Caco-2 (cell line): Measurements from ENCODE around the gene PTGES3L. TPM values are rescaled to one million over a fixed set of nuclear protein-coding genes. Genes with fewer than 3 reads are reported as not detected.
A peak's percentile ranks its signal among the peaks of the same experiment; 100 is the strongest.
"Not testable (repeated sequence)": the region's sequence is repeated elsewhere in the genome, so short reads cannot be mapped to it uniquely, and the experiment has no call there.

ENCODE experiments used
- BruUV-seq: library from RNA; stranded (reverse); fragments of 400-500 nt; replicated peaks from 2 replicates; lab custom pipeline; 2021; lab: Mats Ljungman, UMichigan
- CTCF ChIA-PET: fragments of 300-600 bp; sonication (Branson Sonifier 250); formaldehyde crosslinking; loops from one replicate; lab custom pipeline; 2022; ENCODE audit warnings: antibody characterized with exemption; lab: Charles Lee
- POLR2A ChIA-PET: fragments of 300-600 bp; sonication (Branson Sonifier 250); formaldehyde crosslinking; loops from one replicate; lab custom pipeline; 2022; ENCODE audit warnings: antibody characterized with exemption; lab: Charles Lee
- DNase-seq, 2 experiments: peaks; one replicate each; pipeline versions ENCODE4 v3.0.0 to v3.0.0-alpha.2; 2020 to 2022
- H3K27me3 ChIP-seq: replicated peaks from 2 replicates; pipeline ENCODE4 v1.6.0; 2011; ENCODE audit warnings: low read length; ENCODE audit not compliant: control insufficient read depth, insufficient read depth
- H3K36me3 ChIP-seq: 2 replicates; pipeline ENCODE4 v1.5.1; 2011; ENCODE audit warnings: low read length; ENCODE audit not compliant: control insufficient read depth, insufficient read depth
- H3K4me1 ChIP-seq: fragments of 250-450 bp; sonication (Bioruptor Pico); 2 replicates; pipeline ENCODE4 v1.5.1; 2020; ENCODE audit warnings: mild to moderate bottlenecking
- H3K4me3 ChIP-seq: 2 replicates; pipeline ENCODE4 v1.5.1; 2011; ENCODE audit warnings: low read depth, mild to moderate bottlenecking, control low read depth, low read length
- H3K9me3 ChIP-seq: fragments of 250-450 bp; sonication (Bioruptor Pico); 2 replicates; pipeline ENCODE4 v1.5.1; 2020; ENCODE audit warnings: mild to moderate bottlenecking, moderate library complexity
- H3K27ac Mint-ChIP-seq: one replicate; pipeline ENCODE4 v1.8.0; 2022; ENCODE audit warnings: mixed read lengths; ENCODE audit not compliant: unreplicated experiment
- H3K27me3 Mint-ChIP-seq: one replicate; pipeline ENCODE4 v1.8.0; 2022; ENCODE audit warnings: mixed read lengths; ENCODE audit not compliant: insufficient read depth, unreplicated experiment
- H3K36me3 Mint-ChIP-seq: one replicate; pipeline ENCODE4 v1.8.0; 2022; ENCODE audit warnings: mild to moderate bottlenecking, mixed read lengths; ENCODE audit not compliant: insufficient read depth, unreplicated experiment
- H3K4me1 Mint-ChIP-seq: one replicate; pipeline ENCODE4 v1.8.0; 2022; ENCODE audit warnings: low read depth, mixed read lengths; ENCODE audit not compliant: unreplicated experiment
- H3K4me3 Mint-ChIP-seq: one replicate; pipeline ENCODE4 v1.8.0; 2022; ENCODE audit warnings: mild to moderate bottlenecking, moderate library complexity, mixed read lengths; ENCODE audit not compliant: unreplicated experiment
- H3K9me3 Mint-ChIP-seq: one replicate; pipeline ENCODE4 v1.8.0; 2022; ENCODE audit warnings: mixed read lengths; ENCODE audit not compliant: unreplicated experiment
- intact Hi-C: fragments of 100-400 bp; cut with micrococcal nuclease; formaldehyde crosslinking; loops from one replicate; pipeline ENCODE4 v1.10.0; 2022; ENCODE audit not compliant: unreplicated experiment
- total RNA-seq: library from RNA; stranded (reverse); gene quantifications from 2 replicates; pipeline ENCODE4 v1.2.3, GENCODE V29; 2022
- TF ChIP-seq, protein P1 (sequence below), 2 experiments: fragments of 200-600 bp in 1 of 2; IDR thresholded peaks; 1 replicate in 1 of 2; 2 replicates in 1 of 2; pipeline versions ENCODE4 v1.5.1 to v1.8.0; 2011 to 2022; ENCODE audit warnings: antibody characterized with exemption in 1 of 2, control low read depth in 1 of 2, inconsistent platforms in 1 of 2, low read depth in 1 of 2, low read length in 1 of 2, mild to moderate bottlenecking in 1 of 2, moderate library complexity in 1 of 2; ENCODE audit not compliant: insufficient read depth in 1 of 2, severe bottlenecking in 1 of 2, unreplicated experiment in 1 of 2

The PTGES3L gene
- total RNA-seq, 1 experiment from 2014 or later: 1.2 TPM

DNA sequence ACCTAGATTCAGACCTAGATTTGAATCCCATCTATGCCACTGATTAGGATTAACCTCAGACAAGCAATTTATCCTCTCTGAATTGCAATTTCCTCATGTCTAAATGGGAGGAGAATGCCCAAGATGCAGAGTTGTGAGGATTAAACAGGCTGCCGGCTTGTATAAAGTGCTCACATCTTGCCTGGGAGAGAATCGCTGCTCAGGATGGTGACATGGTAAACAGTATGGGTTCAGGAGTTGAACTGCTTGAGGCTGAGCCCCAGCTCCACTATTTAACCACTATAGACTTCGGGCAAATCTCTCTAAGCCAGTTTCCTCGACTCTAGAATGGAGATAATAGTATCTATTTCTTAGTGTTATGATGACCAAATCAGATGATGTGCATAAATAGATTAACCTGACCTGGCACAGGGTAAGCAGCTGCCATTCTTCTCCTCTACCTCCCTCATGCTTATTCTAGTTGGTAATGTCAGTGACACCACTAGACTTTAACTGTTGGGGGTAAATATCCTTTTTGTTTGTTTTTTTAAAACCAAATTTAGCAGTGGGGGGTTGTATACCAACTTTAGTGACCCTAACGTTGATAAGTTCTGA is 17.6 kb upstream of the PTGES3L start:
- Mint-ChIP-seq H3K27me3 (no peaks in the 10 kb centered on the region), H3K27ac (peak overlapping the region; percentile 99), H3K9me3 (no peaks in the 10 kb centered on the region), H3K4me1 (peaks cover 12% of the 10 kb centered on the region), H3K36me3 (peaks cover 72% of the 10 kb centered on the region), H3K4me3 (peak overlapping the region; percentile 90)
- ChIA-PET POLR2A (interaction anchor here (0.5 to 2.0 kb wide), 41 partner anchors 8 to 1324 kb away, joined by 3 to 37 read pairs (median 6); partner anchors contain the start of genes AARSD1, BECN1, BRCA1 and COA3), CTCF (interaction anchor here (0.7 to 1.9 kb wide), 20 partner anchors 9 to 486 kb away, joined by 3 to 13 read pairs (median 4); partner anchors contain the start of genes BECN1, DHX8, IFI35 and TMEM106A)
- no peak for DNase-seq
- intact Hi-C loops: no loop called here
- TF ChIP-seq, protein P1, sequence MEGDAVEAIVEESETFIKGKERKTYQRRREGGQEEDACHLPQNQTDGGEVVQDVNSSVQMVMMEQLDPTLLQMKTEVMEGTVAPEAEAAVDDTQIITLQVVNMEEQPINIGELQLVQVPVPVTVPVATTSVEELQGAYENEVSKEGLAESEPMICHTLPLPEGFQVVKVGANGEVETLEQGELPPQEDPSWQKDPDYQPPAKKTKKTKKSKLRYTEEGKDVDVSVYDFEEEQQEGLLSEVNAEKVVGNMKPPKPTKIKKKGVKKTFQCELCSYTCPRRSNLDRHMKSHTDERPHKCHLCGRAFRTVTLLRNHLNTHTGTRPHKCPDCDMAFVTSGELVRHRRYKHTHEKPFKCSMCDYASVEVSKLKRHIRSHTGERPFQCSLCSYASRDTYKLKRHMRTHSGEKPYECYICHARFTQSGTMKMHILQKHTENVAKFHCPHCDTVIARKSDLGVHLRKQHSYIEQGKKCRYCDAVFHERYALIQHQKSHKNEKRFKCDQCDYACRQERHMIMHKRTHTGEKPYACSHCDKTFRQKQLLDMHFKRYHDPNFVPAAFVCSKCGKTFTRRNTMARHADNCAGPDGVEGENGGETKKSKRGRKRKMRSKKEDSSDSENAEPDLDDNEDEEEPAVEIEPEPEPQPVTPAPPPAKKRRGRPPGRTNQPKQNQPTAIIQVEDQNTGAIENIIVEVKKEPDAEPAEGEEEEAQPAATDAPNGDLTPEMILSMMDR (IDR thresholded peaks at IDR 0.05; ENCODE audit: insufficient read depth in 1 of 2, low read depth in 1 of 2, low read length in 1 of 2, severe bottlenecking in 1 of 2, unreplicated experiment in 1 of 2): no peak
- BruUV-seq: TSS peak; percentile 41
- Histone ChIP-seq H3K9me3 (no peaks in the 10 kb centered on the region), H3K4me1 (peaks cover 16% of the 10 kb centered on the region), H3K4me3 (peak overlapping the region; percentile 28), H3K36me3 (peaks cover 5% of the 10 kb centered on the region), H3K27me3 (no peaks in the 10 kb centered on the region)

DNA sequence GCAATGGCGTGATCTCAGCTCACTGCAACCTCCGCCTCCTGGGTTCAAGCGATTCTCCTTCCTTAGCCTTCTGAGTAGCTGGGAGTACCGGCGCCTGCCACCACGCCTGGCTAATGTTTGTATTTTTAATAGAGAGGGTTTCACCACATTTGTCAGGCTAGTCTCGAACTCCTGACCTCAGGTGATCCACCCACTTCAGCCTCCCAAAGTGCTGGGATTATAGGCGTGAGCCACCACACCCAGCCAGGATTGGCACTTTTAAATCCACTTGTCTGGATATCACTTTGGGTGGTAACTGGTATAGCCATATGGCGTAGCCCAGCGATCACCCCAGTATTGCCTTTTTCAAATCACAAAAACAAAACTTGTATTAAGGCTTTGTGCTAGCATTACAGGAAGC is 14.0 kb upstream of the PTGES3L start:
- intact Hi-C loops, DNase-seq, H3K27me3 Mint-ChIP-seq, H3K27me3 ChIP-seq, H3K4me3 Mint-ChIP-seq, H3K9me3 ChIP-seq, CTCF ChIA-PET, H3K9me3 Mint-ChIP-seq, H3K36me3 ChIP-seq, H3K27ac Mint-ChIP-seq, POLR2A ChIA-PET, H3K4me1 ChIP-seq, H3K4me3 ChIP-seq, BruUV-seq: not testable (repeated sequence)
- H3K4me1 Mint-ChIP-seq: peaks cover 12% of the 10 kb centered on the region
- peaks cover 64% of the 10 kb centered on the region for H3K36me3 Mint-ChIP-seq

DNA sequence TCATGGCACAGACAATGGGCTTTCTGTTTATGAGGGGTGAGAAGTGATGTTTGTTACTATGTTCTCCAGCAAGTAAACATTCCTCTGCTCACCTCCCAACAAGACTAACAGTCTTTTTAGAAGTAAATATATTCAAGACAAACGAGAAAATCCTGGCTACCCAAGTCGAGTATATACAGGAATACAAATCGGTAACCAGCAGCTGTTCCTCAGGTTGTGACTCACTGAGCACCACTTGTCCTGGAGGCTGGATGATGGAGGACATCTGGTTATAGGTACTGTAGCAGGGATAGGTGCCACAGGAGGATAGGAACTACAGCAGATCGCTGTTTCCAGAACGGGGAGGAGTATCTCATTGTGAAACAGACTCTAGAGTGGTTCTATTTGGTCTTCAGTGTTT is 13.0 kb upstream of the PTGES3L start:
- peaks cover 9% of the 10 kb centered on the region for H3K4me1 Mint-ChIP-seq
- H3K4me1 ChIP-seq: peaks cover 8% of the 10 kb centered on the region; the same call in 1 of the 2 replicates
- no peak for DNase-seq
- H3K4me3 ChIP-seq: no peak overlapping the region
- POLR2A ChIA-PET: no interaction called here
- H3K27me3 ChIP-seq: no peaks in the 10 kb centered on the region
- intact Hi-C loops: no loop called here
- H3K27me3 Mint-ChIP-seq: no peaks in the 10 kb centered on the region
- no peak overlapping the region for H3K27ac Mint-ChIP-seq
- no peaks in the 10 kb centered on the region for H3K9me3 Mint-ChIP-seq
- TF ChIP-seq, protein P1 (IDR thresholded peaks at IDR 0.05; ENCODE audit: insufficient read depth in 1 of 2, low read depth in 1 of 2, low read length in 1 of 2, severe bottlenecking in 1 of 2, unreplicated experiment in 1 of 2): no peak
- H3K4me3 Mint-ChIP-seq: no peak overlapping the region
- CTCF ChIA-PET: no interaction called here
- H3K36me3 ChIP-seq: peaks cover 10% of the 10 kb centered on the region
- peaks cover 64% of the 10 kb centered on the region for H3K36me3 Mint-ChIP-seq
- BruUV-seq: TSS peak; percentile 23
- H3K9me3 ChIP-seq: no peaks in the 10 kb centered on the region
